Effector CD4-positive, alpha-beta T cell (primary cell): ENCODE measurements around the gene RASA2.
"Not testable (repeated sequence)": the region's sequence is repeated elsewhere in the genome, so short reads cannot be mapped to it uniquely, and the experiment has no call there.

Experiments used
- DNase-seq: peaks from one replicate; pipeline ENCODE4 v3.0.0-alpha.2; 2020

Gene RASA2

DNA sequence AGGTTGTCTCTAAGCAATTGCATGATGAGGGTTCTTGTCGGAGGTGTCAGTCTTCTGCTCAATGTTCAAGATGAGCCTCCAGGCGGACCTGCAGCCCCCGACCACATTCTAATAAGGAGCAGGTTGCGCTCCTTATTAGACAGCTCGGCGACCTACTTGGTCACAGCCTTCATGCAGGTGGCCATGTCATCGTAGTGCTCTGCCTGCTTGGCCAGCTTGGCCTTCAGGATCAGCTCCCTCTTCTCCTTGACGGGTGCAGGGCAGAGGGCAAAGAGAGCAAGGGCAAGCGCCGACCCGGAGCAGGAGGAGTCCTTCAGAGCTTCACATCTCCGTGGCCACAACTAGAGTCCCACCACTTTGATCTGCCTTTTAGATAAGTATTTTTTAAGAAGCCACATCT, 113.5 kb downstream of the RASA2 start:
- no peak for DNase-seq

DNA sequence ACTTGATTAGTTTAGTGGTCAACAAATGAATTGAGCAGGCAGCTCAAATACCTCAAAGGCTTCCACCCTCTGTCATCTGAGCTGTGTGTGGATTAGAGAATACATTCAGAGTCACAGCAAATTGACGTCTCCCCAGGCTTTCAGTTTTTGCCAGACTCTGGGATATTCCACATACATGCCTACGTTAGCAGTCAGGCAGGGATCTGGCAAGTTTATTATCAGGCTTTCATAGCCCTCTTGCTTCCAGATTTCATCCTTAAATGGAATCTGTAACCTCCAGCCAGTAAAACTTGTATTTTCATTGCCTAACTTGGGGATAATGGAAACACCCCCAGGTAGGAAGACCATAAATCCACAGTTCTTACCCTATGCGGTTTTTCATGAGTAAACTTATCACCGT, 115.9 kb downstream of the RASA2 start:
- no peak for DNase-seq

DNA sequence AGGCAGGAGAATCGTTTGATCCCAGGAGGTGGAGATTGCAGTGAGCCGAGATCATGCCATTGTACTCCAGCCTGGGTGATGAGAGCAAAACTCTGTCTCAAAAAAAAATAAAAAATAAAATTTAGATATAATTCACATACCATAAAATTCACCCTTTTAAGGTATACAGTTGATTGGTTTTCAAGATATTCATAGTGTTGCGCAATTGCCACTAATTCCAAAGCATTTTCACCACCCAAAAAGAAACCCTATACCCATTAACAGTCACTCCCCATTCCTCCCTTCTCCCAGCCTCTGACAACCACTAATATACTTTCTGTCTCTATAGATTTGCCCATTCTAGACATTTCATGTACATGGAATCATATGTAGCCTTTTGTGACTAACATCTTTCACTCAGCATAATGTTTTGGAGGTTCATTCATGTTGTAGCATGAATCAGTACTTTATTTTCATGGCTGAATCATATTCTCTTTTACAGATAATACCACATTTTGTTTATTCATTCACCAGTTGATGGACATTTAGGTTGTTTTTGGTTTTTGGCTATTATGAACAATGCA, 116.7 kb downstream of the RASA2 start:
- DNase-seq: no peak

DNA sequence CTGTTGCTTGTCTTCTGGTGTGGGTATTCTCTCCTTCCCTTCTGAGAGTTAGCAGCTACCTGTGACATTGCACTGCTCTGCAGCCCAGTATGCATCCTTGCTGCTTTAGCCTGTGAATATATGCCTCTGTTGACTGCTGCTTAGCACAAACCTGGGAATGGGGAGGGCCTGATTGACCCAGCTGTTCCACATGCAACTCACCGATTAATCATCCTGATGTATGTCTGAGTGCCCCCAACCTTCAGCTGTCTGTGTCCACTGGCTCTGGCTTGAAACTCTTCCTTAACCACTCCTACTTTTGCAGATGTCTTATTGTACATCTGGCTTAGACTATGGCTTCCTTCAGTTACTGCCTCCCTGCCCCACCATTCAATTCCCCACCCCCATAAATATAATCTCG, 119.1 kb downstream of the RASA2 start:
- no peak for DNase-seq

DNA sequence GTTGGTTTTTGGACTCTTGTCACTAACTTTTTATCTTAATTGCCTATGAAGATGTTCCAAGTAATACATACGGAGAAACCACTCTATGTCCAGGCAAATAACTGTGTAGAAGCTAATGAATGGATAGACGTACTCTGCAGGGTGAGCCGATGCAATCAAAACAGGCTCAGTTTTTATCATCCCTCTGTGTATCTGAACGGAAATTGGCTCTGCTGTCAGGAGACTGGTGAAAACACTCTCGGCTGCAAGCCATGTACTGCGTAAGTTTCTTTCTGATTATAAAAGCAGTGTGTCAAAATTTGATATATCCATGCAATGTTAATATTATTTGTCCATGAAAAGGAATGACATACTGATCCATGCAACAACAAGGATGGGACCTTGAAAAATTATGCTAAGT, 121.6 kb downstream of the RASA2 start:
- no peak for DNase-seq

DNA sequence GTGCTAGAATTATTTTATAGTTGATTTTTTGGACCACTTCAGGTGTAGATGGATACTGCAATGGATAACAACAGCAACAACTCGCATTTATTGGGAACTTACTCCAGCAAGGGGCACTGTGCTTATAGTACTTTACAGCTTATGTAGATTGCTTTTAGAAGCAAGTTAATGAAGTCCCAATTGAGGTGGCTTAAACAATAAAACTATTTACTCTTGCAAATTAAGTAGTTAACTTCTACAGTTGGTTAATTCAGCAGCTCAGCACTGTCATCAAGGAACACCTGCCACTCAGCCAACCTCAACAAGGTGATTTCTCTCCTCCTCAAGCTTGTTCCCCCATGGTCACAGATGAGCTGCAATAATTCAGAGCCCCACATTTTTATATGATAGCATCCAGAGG, 124.1 kb downstream of the RASA2 start:
- DNase-seq: no peak

DNA sequence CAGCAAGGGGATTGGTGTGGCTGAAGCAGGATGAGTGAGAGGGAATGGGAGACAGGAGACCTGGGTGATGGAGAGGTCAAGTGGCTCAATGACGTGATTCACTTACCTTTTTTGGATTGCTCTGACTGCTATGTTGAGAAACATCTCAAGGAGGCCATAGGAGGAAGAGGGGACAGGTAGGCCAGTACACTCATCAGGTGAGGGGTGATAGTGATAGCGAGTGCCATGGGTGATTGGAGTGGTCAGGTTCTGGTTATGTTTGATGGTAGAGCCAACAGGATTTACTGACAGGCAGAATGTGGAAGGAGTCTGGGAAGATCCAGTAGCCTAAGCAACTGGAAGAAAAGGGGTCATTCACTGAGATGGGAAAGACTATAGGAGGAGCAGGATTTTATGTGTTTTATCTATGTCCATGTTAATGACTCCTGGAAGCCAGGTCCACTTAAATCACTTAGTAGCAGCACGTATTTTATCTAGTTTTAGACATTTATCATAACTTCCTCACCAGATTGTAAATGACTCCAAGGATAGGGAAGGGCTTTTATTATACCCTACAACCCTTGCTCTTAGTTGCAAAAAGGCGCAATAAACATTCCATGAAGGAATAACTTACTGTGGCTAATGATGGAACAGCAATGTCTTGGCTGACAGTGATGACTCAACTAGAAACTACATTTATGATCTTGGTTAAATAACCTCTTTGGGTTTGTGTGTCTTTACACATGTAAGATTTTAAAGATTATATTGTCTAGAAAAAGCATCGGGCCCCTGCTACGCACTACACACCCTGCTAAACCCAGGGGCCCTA, 131.5 kb downstream of the RASA2 start:
- DNase-seq: no peak

DNA sequence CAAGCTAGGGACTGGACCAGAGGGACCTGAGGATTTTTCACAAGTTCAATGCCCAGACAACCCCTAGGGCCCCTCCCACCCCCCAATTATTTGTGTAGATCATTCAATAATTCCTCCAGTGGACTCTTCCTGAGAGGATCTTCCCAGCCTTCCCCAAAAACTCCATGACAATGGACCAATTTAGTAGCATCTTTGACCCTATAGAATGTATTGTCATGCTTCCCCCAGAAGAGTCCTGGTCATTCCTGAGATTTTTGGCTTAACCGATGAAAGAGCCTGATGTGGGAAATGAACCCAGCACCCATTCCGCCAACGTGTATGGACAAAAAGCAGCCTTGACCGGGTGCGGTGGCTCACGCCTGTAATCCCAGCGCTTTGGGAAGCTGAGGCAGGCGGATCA, 132.1 kb downstream of the RASA2 start:
- no peak for DNase-seq

DNA sequence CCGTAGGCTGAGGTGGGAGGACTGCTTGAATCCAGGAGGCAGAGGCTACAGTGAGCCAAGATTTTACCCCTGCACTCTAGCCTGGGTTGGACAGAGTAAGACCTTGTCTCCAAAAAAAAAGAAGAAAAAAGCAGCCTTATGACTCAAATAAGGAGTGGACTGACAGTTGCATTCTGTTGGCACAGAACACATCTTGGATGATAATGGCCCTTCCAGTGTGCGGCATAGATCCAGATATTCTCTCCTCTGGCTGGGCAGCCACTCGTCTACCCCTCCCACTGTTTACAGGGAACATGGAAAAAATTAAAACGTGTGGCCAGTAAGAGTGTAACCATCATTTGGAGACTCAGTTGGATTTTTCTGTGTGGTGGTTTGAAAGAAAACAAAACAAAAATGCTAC, 132.6 kb downstream of the RASA2 start:
- no peak for DNase-seq

DNA sequence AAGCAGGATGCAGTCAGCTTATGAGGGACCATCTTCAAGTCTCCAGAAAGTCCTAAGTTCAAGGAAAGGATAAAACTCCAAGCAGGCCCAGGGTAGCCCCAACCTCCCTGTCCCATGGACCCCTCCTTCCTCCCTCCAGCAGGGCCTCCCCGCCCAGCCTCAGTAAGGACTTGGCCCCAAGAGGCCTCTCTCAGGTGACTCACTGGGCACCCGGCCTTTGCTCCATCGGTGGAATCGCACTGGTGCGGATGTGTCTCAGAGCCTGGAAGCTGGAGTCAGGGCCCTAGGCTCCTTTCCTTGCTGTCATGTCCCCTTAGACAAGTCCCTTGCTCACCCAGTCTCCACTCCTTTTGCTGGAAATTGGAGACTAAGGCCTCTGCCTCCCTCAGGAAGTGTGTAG, 136.9 kb downstream of the RASA2 start:
- no peak for DNase-seq

DNA sequence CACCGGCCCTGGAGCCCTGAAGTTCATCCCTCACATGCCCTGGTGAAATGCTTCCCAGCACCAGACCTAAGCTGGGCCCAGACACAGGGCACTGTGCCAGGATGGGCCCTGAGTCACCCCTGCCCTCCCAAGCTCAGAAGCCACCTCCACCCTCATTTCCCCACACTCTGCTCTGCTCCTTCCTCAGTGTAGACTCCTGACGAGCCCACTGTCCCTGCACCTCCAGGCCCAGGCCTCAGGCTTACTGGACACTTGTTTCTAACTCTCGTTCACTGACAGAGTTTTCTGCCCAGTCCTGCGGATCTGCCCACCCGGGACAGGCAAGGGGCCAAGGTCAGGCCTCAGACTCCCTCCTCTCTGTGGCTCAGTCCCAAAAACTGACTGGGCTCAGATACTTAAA, 138.7 kb downstream of the RASA2 start:
- DNase-seq: no peak

DNA sequence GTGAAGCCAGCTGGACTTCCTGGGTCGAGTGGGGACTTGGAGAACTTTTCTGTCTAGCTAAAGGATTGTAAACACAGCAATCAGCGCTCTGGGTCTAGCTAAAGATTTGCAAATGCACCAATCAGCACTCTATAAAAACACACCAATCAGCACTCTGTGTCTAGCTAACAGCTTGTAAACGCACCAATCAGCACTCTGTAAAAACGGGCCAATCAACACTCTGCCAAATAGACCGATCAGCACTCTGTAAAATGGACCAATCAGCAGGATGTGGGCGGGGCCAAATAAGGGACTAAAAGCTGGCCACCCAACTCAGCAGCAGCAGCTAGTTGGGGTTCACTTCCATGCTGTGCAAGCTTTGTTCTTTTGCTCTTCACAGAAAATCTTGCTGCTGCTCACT, 141.5 kb downstream of the RASA2 start:
- DNase-seq: not testable (repeated sequence)

DNA sequence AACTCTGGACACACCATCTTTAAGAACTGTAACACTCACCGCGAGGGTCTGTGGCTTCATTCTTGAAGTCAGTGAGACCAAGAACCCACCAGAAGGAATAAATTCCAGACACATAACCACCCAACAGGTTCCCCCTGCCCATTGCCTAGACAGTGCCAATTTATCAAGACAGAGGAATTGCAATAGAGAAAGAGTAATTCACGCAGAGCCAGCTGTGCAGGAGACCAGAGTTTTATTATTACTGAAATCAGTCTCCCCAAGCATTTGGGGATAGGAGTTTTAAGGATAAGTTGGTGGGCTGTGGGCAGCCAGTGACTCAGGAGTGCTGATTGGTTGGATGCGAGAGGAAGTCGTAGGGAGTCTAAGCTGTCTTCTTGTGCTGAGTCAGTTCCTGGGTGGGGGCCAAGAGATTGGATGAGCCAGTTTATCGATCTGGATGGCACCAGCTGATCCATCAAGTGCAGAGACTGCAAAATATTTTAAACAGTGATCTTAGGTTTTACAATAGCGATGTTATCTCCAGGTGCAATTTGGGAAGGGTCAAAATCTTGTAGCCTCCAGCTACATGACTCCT, 142.1 kb downstream of the RASA2 start:
- not testable (repeated sequence) for DNase-seq

DNA sequence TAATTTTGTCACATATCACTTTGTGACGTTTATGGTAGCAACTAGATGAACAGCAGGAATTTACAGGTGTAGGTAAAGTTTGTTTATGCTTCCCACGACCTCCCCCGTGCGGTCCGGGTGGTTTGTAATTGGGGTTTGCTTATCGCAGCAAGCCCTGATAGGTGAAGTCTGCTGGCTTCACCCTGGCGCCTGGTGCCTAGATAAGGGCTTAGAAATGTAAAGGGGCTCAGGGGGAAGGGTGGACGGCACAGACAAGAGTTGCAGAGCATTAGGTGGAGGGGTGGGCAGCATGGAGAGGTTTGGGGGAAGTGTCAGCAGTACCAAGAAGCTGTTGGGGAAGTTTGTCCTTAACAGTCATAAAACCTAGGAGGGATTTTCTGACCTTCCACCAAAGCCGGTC, 143.1 kb downstream of the RASA2 start:
- no peak for DNase-seq

DNA sequence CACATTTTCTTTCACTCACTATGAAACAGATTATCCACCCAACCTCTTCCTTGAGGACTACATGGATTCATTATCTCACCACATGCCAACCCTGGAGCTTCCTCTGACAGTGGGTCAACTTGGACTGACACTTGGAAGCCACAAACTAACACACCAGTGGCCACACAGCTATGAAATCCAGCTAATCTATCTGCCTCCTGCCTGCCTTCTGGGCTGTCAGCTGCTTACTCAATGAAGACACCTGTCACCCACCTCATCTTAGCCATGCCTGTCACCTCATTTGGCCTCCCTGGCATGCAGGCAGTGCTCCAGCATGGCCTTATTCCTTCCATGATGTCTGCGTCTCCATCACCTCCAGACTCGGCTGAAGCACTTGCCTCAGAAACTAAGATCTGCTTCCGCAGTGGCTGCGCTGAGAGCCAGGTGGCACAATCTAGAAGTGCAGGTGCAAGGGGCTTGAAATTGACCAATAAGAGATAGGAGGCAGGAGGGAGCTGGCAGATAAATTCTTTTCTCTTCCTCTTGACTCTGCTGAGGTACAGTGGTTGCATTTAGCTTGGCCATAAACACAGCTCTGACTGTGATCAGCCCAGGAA, 146.1 kb downstream of the RASA2 start:
- DNase-seq: no peak

DNA sequence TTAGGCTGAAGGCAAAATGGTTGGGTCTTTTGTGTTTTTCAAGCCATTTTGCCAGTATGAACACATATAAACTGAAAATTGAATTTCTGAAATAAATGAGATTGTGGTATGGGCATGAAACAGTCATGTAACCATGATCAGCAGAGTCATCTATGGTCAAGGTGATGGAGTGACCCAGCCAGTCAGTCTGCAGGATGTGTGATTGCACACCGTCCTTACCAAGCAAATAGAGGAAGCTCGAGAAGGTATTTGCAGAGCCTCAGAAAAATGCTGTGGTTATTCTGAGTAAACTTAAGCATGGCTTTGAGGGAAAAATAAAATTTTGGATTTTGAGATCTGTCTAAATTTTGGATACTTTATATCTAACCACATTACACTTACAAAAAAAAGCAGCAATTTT, 155.4 kb downstream of the RASA2 start:
- DNase-seq: no peak

DNA sequence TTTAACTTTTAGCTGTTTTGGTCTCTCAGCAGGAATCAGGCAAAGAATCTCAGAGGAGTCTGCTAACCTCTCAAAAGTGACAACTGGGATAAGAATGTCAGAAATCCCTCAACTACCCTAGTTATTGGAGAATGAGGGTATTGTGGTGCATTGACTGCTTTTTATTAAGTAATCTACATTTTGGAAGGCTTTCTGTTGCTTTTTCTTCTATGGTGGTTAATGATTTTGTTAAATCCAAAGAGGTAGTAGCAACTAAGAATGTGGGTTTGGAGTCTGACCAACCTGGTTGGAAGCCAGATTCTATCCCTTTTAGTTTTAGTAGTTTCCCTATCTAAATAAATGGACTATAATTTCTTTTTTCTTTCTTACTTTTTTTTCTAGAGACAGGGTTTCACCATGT, 156.6 kb downstream of the RASA2 start:
- DNase-seq: no peak

DNA sequence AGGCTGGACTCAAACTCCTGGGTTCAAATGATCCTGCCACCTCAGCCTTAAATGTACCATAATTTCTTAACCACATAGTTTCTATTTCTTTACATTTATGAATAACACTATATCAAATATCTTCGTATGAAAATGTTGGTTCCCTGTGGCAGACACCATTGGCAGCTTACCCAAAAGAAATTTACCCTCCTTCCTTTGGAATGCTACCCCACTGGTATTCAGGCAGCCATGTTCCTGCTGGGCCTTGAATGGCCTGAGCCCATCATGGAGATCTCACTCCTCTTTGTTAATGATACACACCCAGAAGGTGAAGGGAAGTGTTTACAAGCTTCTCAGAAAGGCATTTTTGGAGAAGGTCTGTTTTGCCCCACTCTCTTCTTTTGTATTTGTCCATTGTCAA, 157.0 kb downstream of the RASA2 start:
- DNase-seq: no peak

DNA sequence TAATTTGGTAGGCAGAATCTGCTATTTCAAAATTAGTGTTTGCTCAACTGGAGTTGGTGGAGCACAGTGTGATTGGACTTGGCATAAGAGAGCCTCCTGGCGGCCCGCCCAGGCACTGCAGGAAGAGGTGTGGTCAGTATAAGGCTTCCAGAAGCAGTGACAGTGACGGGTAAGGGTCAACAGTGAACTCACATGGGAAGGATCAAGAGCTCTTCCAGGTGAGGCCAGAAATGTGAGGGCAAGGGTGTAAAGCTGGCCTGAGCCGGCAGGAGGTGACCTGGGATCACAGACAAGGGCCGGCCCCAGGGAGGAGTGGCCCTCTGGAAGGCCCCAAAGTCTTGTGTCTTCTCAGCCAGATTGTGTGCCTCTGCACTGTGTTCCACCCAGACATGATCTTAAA, 158.1 kb downstream of the RASA2 start:
- DNase-seq: peak; percentile 51

DNA sequence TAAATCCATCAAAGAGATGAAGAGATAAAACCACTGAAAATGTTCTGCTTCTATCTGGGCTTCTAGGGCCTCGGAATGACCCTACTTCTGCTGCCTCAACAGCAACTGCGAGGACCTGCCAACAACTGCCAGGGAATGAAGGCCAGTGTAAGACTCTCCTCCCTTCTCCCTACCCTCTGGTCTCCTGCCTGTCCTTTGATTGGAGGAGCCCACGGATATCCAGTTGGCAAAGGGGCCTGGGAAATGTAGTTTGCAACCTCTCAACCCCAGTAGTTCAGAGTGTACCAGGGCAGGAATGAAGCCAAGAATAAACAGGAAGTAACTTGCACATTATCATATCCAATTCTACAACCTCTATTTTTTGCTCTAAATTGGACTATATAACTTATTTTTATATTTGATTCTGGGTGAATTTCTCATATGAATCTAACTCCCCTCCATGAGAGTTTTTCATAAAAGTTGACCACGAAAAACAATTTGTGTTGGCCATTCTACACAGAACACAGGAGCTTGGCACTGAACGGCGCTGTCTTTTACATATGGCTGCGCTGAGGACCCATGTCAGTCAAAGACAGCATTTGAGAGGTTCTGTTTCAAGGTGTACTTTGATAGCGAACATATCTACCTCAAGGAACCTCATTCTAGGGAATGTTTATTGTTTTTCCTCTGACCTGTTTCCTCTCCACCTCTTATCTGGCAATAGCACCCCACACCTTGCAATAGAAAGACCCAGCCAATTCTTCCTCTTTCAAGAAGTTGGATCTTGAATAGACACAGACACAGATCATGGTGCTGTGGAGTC, 160.1 kb downstream of the RASA2 start:
- DNase-seq: no peak

DNA sequence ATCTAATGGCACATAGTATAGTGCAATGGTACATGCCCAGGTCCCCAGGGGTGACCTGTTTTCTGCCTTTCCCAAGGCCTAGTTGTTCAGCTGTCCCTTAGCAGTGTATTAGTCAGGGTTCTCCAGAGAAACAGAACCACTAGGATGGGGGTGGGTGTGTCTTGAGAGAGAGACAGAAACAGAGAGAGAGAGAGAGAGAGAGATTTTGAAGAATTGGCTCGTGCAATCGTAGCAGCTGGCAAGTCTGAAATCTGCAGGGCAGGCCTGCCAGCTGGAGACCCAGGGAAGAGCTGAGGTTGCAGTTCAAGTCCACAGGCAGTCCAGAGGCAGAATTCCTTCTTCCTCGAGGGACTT, 160.7 kb downstream of the RASA2 start:
- DNase-seq: no peak

DNA sequence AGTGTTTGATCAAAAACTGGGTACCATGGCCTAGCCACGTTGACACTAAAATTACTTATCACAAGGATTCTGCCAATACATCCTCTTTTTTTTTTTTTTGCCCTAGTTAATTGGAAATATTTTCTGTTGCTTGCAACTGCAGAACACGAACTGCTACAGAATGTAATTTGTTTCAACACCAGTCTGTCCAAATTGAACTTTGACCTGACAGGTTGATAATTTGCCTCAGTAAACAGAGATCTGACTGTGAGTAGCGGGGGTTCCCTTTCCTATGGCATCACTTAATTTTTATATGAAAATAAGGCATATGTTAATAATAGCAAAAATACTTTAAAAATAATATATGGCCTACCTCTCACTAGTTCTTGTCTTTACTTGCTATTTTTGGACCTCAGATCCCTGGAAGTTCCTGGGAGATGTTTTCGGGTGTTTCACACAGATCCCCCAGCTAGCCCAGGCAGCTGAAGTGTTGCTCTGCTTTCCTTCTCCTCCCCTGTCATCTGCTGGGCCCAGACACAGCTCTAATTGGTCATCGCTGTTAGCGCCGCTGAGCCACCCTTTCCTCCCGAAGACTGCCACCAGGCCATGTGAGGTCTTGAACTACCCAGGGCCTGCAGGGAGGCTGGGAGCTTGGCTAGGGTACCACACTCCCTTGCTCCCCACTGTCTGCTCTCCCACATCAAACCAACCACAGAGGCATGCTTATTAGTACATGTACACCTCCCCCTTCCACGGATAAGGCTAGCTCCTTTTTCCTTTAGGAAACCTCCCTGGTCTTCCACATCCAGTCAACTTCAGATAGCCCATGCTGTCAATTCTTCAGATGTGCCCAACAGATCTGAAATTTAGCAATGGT, 161.5 kb downstream of the RASA2 start:
- DNase-seq: no peak
